HUES6 (cell line): Measurements from ENCODE around the gene FOXI1.

Experiments
- H3K27ac ChIP-seq: 2 replicates; pipeline ENCODE4 v1.7.0; 2013; ENCODE audit warnings: low read depth, mild to moderate bottlenecking, low read length, inconsistent platforms
- H3K27me3 ChIP-seq: 2 replicates; pipeline ENCODE4 v1.6.1; 2013; ENCODE audit warnings: low read length; ENCODE audit not compliant: control insufficient read depth, insufficient read depth
- H3K36me3 ChIP-seq: 2 replicates; pipeline ENCODE4 v1.6.1; 2013; ENCODE audit warnings: low read length; ENCODE audit not compliant: control insufficient read depth, insufficient read depth
- H3K4me1 ChIP-seq: 2 replicates; pipeline ENCODE4 v1.6.1; 2013; ENCODE audit warnings: low read length; ENCODE audit not compliant: control insufficient read depth, insufficient read depth
- H3K4me3 ChIP-seq: 2 replicates; pipeline ENCODE4 v1.5.1; 2013; ENCODE audit warnings: low read depth, low read length
- H3K9ac ChIP-seq: one replicate; pipeline ENCODE4 v1.6.1; 2013; ENCODE audit warnings: mild to moderate bottlenecking, low read length
- H3K9me3 ChIP-seq: 2 replicates; pipeline ENCODE4 v1.6.1; 2013; ENCODE audit warnings: low read depth, low read length; ENCODE audit not compliant: control insufficient read depth, insufficient read depth

The FOXI1 gene

DNA sequence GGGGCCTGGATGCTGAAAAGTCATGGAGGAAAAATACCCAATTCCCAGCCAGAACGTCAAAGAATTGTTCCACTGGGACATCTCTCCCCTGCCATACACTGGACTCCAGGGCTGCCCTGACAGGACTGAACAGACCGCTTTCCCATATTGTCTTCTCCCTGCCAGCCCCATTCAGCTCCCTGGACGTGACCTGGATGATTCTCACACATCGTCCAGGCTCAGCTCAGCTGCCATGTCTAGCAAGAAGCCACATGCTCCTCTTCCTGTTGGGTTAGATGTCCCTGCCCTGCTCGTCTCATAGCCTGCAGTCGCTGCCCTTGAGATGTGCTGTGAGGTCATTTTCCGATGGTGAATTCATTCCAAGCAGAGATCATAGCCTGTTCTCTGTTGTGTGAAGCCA is 37.4 kb downstream of the FOXI1 start:
- no peaks in the 10 kb centered on the region for H3K9me3 ChIP-seq
- no peak overlapping the region for H3K27ac ChIP-seq
- no peak overlapping the region for H3K4me3 ChIP-seq
- no peaks in the 10 kb centered on the region for H3K36me3 ChIP-seq
- H3K4me1 ChIP-seq: no peaks in the 10 kb centered on the region
- H3K9ac ChIP-seq: no peak overlapping the region
- H3K27me3 ChIP-seq: no peaks in the 10 kb centered on the region

DNA sequence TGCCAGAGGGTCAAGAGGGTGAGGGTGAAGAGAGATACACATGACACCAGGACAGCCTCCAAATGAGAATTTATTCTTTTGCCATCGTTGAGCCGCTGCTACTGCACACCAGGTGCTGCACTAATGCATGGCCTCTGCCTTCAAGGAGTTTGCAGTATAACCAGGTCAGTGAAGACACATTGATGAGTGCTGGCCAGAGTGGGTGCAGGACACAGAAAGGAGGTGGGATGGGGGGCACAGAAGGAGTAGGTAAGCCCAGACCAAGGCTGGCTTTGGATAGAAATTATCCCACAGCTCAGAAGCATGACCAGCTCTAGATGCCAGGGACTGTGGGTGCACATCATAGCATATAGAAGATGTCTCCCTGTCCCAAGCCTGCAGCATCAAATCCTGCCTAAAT is 38.0 kb downstream of the FOXI1 start:
- Histone ChIP-seq H3K9ac (no peak overlapping the region), H3K9me3 (no peaks in the 10 kb centered on the region)

DNA sequence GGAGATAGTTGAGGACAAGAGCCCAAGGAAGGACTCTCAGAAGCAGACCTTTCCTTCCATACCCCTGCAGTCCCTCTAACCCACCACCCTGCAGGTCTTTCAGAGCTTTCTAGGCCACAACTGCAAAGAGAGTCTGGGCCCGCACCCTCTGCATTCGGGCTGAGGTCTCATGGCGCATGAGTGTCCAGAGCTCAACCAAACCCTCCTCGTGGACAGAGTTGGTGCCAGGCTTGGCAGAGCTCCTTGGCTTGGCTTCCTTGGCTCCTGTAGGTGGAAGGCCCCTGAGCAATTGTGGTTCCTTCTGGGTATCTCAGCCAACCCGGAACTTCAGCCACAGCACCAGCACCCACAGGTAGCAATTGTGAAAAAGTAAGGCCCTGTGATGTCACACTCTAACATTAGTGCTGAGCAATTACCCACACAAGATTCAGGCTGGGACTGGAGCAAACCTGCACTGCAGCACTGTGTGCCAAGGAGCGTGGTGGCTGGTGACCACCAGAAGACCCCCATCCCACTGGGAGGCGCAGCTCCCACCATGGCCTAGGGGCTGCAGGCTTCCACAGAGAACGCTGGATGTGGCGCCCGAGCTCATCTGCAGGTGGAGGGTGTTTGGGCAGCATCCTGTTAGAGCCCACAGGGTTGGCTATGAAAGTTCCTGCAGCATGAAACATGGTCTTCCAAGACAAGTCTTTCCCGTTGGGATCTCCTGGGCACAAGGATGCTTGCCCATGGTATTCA is 38.8 kb downstream of the FOXI1 start:
- Histone ChIP-seq H3K4me1 (no peaks in the 10 kb centered on the region), H3K9me3 (no peaks in the 10 kb centered on the region), H3K27me3 (no peaks in the 10 kb centered on the region), H3K27ac (no peak overlapping the region), H3K4me3 (no peak overlapping the region), H3K36me3 (no peaks in the 10 kb centered on the region), H3K9ac (no peak overlapping the region)

More for the DNA sequence above, 38.0 kb downstream of the FOXI1 start:
- Histone ChIP-seq H3K4me3 (no peak overlapping the region), H3K27ac (no peak overlapping the region), H3K4me1 (no peaks in the 10 kb centered on the region), H3K36me3 (no peaks in the 10 kb centered on the region), H3K27me3 (no peaks in the 10 kb centered on the region)

DNA sequence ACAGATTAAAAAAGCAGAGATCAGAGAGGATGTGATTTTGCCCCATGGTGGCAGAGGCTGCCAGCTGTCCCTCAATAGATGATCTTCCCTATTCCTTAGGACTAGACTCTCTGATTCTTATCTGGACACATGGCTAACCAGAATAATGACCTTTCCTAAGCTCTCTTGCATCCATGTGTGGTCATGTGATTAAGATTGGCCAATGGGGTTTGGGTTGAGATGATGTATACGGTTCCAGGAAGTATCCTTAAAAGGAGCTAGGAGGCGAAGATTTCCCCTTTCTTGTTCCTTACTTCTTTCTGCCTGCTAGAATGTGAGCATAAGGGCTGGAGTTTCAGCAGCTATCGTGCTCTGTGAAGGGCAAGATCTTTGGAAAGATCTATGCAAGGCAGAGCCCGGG is 39.8 kb downstream of the FOXI1 start:
- Histone ChIP-seq H3K27ac (no peak overlapping the region), H3K9ac (no peak overlapping the region), H3K9me3 (no peaks in the 10 kb centered on the region), H3K27me3 (no peaks in the 10 kb centered on the region), H3K4me3 (no peak overlapping the region), H3K36me3 (no peaks in the 10 kb centered on the region), H3K4me1 (no peaks in the 10 kb centered on the region)

DNA sequence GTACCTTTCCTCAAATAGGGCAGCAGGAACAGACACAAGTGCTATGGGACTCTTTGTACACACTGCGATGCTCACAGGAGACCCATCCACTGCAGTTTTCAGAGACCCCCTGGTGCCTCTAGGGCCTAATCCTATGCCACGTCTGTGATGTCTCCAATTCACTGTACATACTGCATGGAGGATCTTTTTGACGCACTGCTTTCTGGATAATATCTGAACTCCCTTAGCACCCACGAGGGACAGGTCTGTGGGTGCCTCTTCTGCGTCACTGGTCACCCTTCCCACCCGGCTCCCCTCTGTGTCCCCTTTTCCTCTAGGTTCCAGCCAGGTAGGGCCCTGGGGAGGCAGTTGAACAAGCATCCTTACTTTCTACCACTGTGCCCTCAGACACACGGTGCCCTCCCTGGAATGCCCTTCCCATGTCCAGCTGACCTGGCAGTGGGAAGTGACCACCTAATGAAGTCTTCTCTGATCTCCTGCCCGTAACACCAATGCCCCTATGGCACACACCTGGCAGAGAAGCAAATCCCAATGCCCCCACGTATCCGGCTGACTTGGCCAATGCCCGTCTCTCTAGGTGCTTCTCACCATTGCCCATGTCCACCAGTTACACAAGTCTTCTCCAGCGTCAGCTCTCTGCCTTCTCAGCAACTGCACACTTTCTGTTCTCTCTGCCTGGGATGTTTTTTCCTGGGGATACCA is 41.5 kb downstream of the FOXI1 start:
- peaks cover 15% of the 10 kb centered on the region; the same call in 1 of the 2 replicates for H3K4me1 ChIP-seq
- no peaks in the 10 kb centered on the region for H3K9me3 ChIP-seq
- H3K27me3 ChIP-seq: no peaks in the 10 kb centered on the region
- H3K9ac ChIP-seq: no peak overlapping the region
- no peak overlapping the region for H3K27ac ChIP-seq
- no peaks in the 10 kb centered on the region for H3K36me3 ChIP-seq
- H3K4me3 ChIP-seq: no peak overlapping the region

DNA sequence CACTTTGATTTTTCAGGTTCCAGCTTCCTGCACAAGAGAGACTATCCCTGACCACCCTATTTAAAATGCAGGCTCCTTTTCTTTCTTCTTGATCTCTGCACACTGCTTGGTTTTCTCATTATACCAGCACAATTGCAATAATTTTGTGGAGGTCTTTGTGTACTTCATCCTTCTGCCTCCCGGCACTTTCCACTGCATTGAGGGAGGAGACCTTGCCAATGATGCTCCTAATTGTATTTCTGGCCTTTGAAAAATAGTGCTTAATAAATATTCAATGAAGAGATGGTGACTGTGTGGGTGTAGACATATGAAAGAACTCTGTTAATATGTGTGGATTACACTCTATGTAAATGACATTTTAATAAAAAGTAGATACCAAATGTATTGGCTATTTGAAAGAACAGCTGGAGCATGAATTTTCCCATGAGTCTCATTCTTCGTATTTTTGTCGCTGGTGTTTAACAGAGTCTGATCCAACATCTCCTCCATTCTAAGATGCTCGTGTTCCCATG is 42.1 kb downstream of the FOXI1 start:
- no peaks in the 10 kb centered on the region for H3K36me3 ChIP-seq
- no peaks in the 10 kb centered on the region for H3K9me3 ChIP-seq
- H3K9ac ChIP-seq: no peak overlapping the region
- peaks cover 15% of the 10 kb centered on the region; the same call in 1 of the 2 replicates for H3K4me1 ChIP-seq
- no peaks in the 10 kb centered on the region for H3K27me3 ChIP-seq
- no peak overlapping the region for H3K27ac ChIP-seq
- no peak overlapping the region for H3K4me3 ChIP-seq

DNA sequence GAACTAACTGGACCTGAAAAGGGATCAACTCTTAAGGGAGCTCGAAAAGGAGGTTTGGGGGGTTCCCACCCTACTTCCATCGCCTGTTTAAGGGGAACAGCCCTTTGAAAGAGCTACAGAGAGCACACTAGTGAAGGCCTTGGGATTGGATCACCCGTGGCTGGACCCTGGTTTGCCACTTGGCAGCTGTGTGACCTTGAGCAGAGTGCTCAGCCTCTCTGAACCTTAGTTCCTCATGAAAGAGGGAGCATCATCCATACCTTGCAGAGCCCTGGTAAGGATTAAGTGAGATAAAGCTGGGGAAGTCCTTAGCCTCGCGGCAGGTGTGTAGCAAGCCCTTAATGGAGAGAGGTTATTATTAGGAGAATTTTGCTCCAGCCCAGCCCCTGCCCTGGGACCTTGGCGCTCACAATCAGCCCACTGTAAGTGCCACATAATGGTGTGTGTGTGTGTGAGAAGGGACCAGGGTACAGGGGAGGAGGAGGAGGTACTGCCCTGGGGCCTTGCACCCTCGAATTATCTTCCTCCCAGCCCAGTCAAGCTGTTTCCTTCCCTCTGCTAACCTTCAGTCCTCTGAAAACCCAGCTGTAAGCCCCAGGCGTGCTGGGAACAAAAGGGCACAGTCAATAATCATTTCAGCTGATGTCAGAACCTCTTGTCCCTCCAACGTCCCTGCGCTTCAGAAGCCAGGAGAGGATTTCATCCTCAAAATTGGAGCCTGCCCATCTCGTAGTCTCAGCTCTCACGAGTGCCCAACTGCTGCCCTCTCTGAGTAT is 42.9 kb downstream of the FOXI1 start:
- no peak overlapping the region for H3K9ac ChIP-seq
- H3K9me3 ChIP-seq: no peaks in the 10 kb centered on the region
- peaks cover 15% of the 10 kb centered on the region; the same call in 1 of the 2 replicates for H3K4me1 ChIP-seq
- H3K4me3 ChIP-seq: no peak overlapping the region
- no peak overlapping the region for H3K27ac ChIP-seq
- H3K27me3 ChIP-seq: no peaks in the 10 kb centered on the region
- no peaks in the 10 kb centered on the region for H3K36me3 ChIP-seq

DNA sequence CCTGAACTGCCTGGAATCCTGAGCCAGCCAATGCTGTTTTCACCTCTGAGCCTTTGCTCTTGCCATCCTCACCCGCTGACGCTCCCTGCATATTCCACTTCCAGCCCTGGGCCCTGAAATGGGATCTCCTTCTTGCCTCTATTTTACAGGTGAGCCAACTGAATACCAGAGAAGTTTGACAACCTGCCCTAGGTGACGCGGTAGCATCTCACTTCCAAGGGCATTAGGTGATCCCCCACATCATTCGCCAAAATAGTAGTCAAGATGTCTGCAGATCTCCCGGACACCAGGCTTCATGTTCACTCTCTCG is 43.5 kb downstream of the FOXI1 start:
- Histone ChIP-seq H3K9ac (no peak overlapping the region), H3K4me1 (peaks cover 16% of the 10 kb centered on the region), H3K9me3 (no peaks in the 10 kb centered on the region), H3K4me3 (no peak overlapping the region), H3K36me3 (no peaks in the 10 kb centered on the region), H3K27ac (no peak overlapping the region), H3K27me3 (no peaks in the 10 kb centered on the region)

DNA sequence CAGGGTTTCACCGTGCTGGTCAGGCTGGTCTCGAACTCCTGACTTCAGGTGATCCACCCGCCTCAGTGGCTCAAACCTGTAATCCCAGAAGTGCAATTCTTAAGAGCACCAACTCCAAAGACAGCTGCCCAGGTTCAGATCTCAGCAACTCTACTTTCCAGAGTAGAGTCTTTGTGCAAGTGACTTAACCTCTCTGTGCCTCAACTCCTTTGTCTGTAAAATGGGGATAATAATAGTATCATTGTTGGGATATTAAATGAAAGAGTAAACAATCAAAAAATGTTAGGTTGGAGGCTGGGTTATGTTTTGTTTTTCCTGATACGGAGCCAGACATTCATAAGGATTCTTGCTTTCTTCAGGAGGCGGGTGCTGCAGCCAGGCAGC is 45.0 kb downstream of the FOXI1 start:
- no peak overlapping the region for H3K4me3 ChIP-seq
- H3K4me1 ChIP-seq: peaks cover 23% of the 10 kb centered on the region
- no peaks in the 10 kb centered on the region for H3K9me3 ChIP-seq
- H3K27ac ChIP-seq: peak overlapping the region; percentile 81; the same call in 1 of the 2 replicates
- H3K27me3 ChIP-seq: no peaks in the 10 kb centered on the region
- H3K36me3 ChIP-seq: no peaks in the 10 kb centered on the region
- H3K9ac ChIP-seq: peak overlapping the region; percentile 49

DNA sequence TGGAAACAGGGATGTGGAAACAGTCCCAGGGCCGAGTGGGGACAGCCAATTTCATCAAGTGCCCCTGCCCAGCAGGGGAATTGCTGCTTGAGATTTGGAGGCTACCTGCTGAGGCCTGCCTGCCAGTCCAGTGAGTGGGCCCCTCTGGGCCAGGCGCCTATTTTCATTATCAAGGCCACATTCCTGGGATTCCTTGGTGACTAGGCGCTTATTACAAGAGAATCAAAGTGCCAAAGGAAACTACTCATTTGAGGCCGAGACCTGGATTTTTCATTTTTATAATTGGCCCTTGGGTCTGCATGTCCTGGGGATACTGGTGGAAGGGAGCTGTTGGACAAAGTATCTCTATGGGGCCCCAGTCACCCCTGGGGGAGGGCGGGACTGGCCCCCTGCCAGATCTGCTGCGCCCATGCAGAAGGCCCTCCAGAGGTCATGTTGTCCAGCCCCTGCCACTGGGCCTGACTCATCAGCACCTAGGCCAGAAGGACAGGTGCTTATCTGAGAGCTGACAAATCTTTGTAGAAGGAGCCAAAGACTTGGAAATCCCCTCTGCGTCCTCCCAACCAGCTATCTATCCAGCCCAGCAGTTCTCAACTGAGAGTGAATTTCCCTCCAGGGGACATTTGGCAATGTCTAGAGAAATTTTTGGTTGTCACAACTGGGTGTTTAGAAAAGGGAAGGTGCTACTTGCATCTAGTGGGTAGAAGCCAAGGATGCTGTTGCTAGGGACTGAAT is 45.6 kb downstream of the FOXI1 start:
- peak overlapping the region; percentile 81 for H3K27ac ChIP-seq
- H3K4me1 ChIP-seq: peaks cover 23% of the 10 kb centered on the region
- peak overlapping the region; percentile 5 for H3K9ac ChIP-seq

More for the DNA sequence above, 45.6 kb downstream of the FOXI1 start:
- Histone ChIP-seq H3K36me3 (no peaks in the 10 kb centered on the region), H3K9me3 (no peaks in the 10 kb centered on the region), H3K27me3 (no peaks in the 10 kb centered on the region), H3K4me3 (no peak overlapping the region)
